DMS114 treated with DMSO at 0.1 percent for 48 hours (cell line): Measurements from ENCODE around the gene TSPAN31.

Source experiments
- DNase-seq: peaks from one replicate; lab custom pipeline; 2025; ENCODE audit not compliant: unreplicated experiment; lab: John Stamatoyannopoulos, UW

TSPAN31 gene

DNA sequence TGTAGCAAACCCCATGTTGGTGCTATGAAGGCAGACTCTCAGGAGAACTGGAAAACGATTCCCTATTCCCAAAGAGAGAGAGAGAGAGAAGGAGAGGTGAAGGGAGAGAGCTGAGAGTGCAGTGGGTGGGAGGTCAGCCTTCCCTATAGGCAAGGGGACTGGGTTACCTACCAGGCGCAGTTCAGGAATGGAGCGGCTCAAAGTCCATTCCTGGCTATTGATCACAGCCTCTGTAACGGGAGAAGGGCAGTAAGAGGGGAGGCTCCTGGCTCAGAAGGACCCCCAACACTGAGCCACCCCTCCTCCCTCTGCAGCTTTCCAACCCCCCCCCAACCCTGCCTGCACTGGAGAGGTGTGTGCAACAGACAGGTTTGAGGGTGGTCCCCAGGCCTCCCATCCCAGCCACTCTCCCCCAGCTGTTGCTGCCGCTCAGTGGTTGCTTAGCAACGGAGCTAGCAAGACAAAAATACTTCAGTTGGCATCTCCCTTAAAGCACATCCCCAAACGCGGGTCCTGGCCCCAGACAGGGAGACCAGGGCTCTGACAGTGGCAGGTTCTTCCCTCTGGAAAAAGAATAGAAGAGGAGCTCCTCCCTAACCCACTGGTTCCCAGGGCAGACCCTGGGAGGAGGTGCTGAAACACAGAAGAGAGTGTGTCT is 9.5 kb upstream of the TSPAN31 start:
- no peak for DNase-seq

DNA sequence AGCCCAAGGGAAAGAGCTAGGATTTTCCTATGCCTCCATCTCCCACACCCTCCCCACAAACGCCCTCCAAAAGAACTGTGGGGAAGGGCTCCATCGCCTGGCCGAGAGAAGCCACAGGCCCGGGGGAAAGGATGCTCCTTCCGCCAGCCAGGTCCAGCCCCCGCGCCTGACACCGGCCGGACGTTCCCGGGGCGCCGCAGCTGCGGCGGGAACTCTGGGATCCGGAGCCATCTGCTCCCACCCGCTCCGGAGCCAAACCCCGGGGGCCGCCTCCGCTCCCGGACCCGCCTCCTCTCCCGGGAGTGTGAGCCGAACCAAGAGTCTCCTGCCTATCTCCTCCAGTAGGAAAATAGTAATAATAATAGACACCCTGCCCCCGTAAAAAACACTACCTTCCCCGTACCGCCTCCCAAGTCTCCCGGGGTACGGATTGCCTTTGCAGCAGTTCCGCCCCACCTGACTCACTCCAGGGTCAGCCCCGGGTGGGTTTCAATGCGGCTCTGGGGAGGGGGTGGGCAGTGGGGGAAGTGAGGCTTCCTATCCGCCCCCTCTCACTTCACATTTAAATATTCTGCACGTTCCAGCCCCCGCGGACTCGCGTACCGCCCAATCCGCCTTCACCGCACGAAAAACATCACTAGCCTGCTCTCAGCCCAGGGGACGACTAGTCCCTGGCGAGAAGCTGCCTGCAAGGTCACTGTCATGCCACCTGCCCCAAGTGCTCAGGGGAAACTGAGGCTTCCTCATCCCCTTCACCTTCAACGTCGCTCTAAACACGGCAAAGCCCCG is 8.7 kb upstream of the TSPAN31 start:
- DNase-seq = peak; percentile 54

- peak; percentile 37 for DNase-seq
Measured at GRCh38 chr12:57736741-57737466, 7.9 kb upstream of the TSPAN31 start.

GRCh38 chr12:57737467-57738460 is 7.1 kb upstream of the TSPAN31 start:
- DNase-seq = no peak

- DNase-seq = peak; percentile 13
Measured at GRCh38 chr12:57738661-57739237, 6.1 kb upstream of the TSPAN31 start, which contains the start of gene AGAP2. Gene AGAP2 (minus strand): TSS chr12:57738742. CDS start chr12:57738246, 496 bp downstream.

DNA sequence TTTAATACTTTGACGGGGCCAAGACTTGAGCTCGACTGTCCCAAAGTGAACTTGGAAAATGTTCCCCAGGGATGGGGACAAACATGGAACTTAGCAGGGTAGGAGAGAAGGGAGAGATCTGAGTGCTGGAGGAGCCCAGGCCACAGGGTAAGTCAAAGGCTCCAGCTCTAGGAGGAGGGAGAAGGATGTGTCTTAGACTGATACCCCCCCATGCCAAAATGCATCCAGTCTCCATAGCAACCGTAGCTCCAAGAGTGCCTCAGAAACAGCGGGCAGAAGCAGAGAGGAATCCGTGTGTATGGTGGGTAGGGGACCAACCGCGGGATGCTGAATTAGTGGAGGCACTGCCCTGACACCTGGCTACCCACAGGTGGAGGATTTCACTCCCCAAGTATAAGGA is 5.5 kb upstream of the TSPAN31 start:
- DNase-seq = no peak

- DNase-seq = no peak
Measured at GRCh38 chr12:57739914-57740538, 4.8 kb upstream of the TSPAN31 start.

DNA sequence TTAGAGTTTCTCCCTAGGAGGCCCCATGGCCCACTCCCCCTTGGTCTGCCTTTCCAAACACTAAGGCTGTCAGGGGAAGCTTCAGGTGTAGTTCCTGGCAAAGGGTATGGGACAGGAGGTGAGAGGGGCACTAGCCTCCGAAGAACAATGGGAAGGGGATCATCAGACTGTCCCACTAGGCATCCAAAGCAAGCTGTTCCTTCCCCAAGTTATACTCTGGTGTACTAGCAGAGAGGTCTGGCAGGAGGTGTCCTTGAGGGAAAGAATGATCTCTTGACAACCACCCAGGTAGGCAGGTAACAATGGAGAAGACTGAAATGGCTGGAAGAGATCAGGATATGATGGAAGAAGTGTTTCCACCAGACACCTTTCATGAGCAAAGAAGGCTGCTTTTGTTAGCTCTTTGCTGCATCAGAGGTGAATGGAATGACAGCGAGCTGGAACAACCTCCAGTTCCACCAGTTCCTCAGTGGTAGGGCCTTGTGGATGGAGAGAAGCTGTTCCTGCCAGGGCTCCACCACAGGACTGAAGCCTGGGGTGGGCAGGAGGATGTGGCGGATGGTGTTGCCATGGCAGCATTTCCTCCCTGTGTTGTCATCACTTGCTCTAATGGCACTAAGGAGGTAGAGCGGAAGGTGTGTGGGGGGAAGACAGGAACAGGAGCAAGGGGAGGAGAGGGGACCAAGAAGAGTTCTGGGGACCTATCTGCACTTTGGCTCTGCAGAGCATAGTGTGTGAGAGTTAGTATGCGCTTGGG is 4.0 kb upstream of the TSPAN31 start:
- no peak for DNase-seq

GRCh38 chr12:57741413-57741789 is 3.4 kb upstream of the TSPAN31 start:
- DNase-seq = no peak

DNA sequence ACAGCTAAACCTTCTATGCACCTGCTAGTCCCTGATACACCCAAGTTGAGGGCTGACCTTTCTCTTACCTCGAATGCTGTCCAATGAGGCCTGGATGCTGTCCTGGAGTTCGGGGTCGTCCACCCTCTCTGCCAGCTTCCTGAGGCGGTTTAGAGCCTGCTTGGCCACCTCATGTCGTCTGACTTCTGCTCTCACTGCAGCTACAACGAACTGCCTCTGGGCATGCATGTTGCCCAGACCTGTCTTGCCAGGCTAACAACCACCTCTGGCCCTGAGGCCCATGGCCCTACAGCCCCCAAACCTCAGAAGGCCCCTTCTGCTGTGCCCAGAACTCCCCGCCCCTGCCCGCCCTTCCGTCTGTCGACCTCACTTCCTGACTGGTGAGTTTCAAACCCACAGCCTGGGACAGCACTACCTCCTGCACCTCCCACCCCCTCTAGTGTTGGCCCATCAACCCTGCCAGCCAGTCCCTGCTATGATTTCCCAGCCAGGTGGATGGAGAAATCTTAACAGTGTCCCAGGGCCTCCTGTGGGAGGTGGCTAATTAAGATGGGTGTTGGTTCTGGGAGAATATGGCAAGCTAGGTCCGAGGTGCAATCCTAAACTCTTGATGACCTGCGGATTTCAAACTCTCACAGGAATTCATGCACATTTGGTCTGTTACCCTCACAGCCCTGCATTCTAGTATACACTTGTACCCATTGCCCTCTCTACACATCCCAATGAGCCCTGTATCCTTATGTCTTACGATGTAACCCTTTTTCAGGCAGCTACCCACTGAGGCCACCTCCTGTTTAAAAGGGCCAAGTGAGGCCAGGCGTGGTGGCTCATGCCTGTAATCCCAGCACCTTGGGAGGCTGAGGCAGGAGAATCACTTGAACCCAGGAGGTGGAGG is 2.7 kb upstream of the TSPAN31 start:
- no peak for DNase-seq

DNA sequence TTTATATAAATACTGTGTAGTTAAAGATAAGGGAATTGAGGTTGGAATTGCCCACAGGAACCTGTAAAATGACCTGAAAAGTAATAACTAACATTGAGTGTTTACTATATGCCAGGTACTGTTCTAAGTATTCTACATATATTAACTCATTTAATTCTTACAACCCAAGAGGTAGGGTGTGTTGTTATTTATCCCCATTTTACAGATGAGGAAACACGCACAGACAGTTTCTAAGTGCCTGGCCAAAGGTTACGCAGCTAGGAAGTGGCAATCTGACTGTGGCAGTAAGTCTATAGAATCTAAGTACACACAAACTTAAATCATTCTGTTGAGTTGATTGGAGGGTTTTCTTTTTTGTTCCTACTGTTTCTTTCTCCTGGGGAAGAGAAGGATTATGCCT is 1.1 kb upstream of the TSPAN31 start:
- no peak for DNase-seq

- DNase-seq = peak; percentile 47
Measured at GRCh38 chr12:57744194-57744776, 554 bp upstream of the TSPAN31 start.

GRCh38 chr12:57745485-57745881 is 644 bp downstream of the TSPAN31 start:
- DNase-seq = no peak

DNA sequence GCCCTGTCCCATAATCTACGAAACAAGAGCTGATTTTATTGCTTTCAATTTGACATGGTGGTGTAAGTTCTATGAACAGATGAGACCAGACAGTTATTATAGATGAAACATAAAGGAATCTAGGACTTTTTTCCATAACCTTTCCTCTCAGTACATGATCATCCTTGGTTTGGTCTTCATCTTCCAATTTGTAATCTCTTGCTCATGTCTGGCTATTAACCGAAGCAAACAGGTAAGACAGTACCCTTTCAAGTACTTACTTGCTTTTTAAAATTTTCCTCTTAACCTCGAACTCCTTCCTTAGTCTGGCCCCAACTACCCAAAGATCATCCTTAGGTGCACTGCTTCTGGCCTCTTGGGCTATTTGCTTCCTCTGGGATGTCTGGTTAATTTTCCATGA is 1.2 kb downstream of the TSPAN31 start:
- no peak for DNase-seq

DNA sequence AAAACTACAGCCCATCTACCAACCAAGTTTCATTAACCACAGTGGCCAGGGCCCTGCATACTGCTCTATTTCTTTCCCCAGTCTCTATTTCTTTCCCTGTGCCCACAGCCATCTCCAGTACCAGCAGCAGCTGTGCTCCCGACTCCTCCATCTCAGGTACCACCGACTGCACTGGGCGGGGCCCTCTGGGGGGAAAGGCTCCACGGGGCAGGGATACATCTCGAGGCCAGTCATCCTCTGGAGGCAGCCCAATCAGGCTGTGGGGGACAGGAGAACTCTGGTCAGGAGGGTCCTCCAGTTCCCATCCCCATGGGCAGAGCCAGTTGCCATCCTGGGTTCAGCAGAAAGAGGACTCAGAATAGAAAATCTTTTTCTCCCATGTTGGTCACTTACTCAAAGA is 4.2 kb downstream of the TSPAN31 start:
- DNase-seq = no peak

- DNase-seq = no peak
Measured at GRCh38 chr12:57750561-57751431, 6.0 kb downstream of the TSPAN31 start.

GRCh38 chr12:57751432-57751787 is 6.6 kb downstream of the TSPAN31 start:
- no peak for DNase-seq
